Lower leg skin (tissue), 4 donors: Measurements from ENCODE around the gene KIAA1671. TPM values are rescaled to one million over a fixed set of nuclear protein-coding genes. Genes with fewer than 3 reads are reported as not detected.

Source experiments
- DNase-seq, 2 donors: peaks; one replicate each; pipeline ENCODE4 v3.0.0-alpha.2; 2019; ENCODE audit warnings: low spot score in 2 of 2
- H3K4me3 ChIP-seq: fragments of 200-600 bp; sonication (generic); 2 replicates; pipeline ENCODE4 v1.5.1; 2017; ENCODE audit warnings: mild to moderate bottlenecking, low read depth; ENCODE audit not compliant: poor library complexity, severe bottlenecking
- POLR2A ChIP-seq, 2 donors: fragments of 450-650 bp; IDR thresholded peaks; one replicate each; pipeline ENCODE4 v1.6.1; 2016 to 2017; ENCODE audit warnings: antibody characterized with exemption in 2 of 2, mild to moderate bottlenecking in 1 of 2, moderate library complexity in 1 of 2
- WGBS, 2 donors: methylation state at CpG; one replicate each; pipeline ENCODE4 v1.1.5; 2018; 5-methylcytosine and 5-hydroxymethylcytosine counted together
- intact Hi-C: fragments of 100-400 bp; cut with DNase I; formaldehyde crosslinking; loops from one replicate; pipeline ENCODE4 v1.15.0; 2023; ENCODE audit warnings: low total_unique reads
- total RNA-seq, 4 donors: library from RNA; depleted of rRNA; stranded (reverse); fragments of >200 nt; gene quantifications; one replicate each; pipeline ENCODE4 v1.1.0, GENCODE V29; 2016
- TF ChIP-seq, protein P1 (sequence below), 3 donors: fragments of 450-650 bp; IDR thresholded peaks; one replicate each; pipeline ENCODE4 v1.5.1; 2016; ENCODE audit warnings: antibody characterized with exemption in 3 of 3, mild to moderate bottlenecking in 3 of 3, moderate library complexity in 2 of 3

Gene KIAA1671
- total RNA-seq, 4 donors from 2014 or later = 60.0 to 87.8 (median 85.1) TPM

DNA sequence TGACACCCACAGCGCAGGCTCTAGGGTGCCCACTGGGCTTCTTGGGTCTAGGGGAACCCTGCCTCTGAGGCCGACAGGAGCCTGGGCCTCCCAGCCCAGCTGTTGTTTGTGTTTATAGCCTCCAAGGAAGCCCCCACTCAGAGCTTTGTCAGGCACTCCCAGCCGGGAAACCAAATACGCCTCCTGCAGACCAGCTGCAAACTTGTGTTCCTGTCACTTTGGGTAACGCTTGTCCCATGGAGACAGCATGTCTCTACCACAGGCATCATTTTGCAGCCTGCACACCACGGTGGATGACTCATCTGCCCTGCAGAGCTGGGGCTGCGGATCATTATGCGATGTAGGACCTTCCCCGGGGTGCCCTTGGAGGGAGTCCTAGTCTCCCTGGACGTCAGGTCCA is 206.5 kb downstream of the KIAA1671 start:
- WGBS, 2 donors = 36 to 38% methylated on average over 10 of the region's 10 CpGs
- no peak overlapping the region for H3K4me3 ChIP-seq
- intact Hi-C loops = no loop called here
- DNase-seq = no peak
- TF ChIP-seq, protein P1, sequence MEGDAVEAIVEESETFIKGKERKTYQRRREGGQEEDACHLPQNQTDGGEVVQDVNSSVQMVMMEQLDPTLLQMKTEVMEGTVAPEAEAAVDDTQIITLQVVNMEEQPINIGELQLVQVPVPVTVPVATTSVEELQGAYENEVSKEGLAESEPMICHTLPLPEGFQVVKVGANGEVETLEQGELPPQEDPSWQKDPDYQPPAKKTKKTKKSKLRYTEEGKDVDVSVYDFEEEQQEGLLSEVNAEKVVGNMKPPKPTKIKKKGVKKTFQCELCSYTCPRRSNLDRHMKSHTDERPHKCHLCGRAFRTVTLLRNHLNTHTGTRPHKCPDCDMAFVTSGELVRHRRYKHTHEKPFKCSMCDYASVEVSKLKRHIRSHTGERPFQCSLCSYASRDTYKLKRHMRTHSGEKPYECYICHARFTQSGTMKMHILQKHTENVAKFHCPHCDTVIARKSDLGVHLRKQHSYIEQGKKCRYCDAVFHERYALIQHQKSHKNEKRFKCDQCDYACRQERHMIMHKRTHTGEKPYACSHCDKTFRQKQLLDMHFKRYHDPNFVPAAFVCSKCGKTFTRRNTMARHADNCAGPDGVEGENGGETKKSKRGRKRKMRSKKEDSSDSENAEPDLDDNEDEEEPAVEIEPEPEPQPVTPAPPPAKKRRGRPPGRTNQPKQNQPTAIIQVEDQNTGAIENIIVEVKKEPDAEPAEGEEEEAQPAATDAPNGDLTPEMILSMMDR (IDR thresholded peaks at IDR 0.05) = no peak
- no peak for TF ChIP-seq POLR2A (IDR thresholded peaks at IDR 0.05)

DNA sequence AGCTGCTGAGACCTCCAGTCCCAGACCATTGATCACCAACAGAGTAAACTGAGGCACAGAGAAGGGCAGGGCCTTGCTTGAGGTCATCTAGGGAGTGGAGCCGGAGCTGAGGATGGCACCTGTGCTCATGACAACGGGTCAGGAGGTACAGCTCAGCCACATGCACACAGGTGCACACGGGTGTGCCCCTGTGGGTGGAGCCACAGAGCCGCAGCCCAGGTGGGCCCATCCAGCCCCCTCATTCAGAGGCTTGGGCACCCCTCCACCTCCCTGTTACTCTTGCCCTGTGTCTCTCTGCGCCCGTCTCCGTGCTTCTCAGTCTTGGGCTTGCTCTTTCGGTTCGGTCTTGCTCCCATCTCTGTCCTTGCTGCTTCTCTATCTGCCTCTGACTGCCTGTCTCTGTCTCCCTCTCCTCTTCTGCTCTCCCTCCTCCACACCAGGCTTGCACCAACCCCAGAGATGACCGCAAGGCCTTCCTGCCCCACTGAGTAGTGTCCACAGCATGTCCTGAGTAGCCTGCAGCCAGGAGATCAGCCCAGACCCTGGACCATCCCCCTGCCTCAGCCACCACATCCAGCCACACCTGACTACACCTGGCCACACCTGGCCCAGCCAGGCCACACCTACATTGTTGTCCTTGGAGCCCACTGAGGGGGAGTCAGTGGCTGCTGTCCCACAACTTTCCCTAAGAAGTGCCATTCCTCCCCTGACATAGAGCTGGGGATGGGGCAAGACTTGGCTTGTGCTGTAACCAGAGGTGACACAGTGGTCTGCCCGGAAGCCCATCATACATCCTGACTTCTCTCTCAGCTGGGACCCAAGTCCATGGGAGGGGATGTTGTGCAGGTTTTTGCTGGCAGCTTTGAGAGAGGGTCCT is 207.8 kb downstream of the KIAA1671 start:
- DNase-seq = no peak
- TF ChIP-seq, protein P1 (IDR thresholded peaks at IDR 0.05) = no peak
- TF ChIP-seq POLR2A (IDR thresholded peaks at IDR 0.05) = no peak
- intact Hi-C loops = no loop called here
- H3K4me3 ChIP-seq = no peak overlapping the region
- WGBS, 2 donors = 78 to 81% methylated on average over 11 of the region's 11 CpGs

DNA sequence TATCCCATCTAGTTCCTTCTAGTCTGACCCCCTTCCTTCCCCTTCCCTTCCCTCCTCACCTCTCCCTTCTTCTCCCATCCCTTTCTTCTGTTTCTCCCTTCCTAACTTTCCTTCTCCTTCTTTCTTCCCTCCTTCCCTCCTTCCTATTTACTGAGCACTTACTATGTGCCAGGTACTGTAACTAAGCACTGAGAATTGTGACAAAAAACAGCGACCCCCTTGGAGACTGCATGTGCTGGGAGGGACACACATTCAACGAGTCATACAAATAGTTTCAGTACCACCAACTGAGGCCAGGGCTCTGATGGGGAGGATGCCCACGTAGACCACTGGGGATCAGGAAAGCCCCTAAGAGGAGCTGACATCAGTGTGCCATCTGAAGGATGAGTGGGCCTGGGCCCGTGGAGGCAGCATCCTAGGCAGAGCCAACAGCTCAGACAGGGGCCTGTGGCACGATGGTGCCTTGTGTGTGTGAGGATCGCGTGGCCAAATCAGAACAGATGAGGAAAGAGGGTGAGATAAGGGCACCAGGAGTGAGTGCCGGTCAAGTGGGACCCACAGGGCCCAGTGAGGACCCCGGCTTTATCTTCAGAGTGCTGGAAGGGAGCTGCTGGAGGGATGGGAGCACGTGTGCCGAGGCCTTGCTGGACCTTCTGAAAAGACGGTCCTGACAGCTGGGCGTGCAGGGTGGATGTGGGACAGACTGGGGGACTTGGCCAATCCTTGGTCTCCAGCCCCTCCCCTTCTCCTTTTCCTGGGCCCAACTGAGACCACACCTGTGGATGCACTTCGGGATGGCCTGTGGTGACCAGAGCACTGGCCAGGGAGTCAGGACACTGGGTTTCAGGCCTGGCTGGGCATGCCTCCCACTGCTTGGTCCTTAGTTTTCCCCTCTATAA is 208.8 kb downstream of the KIAA1671 start:
- H3K4me3 ChIP-seq = no peak overlapping the region
- no peak for DNase-seq
- WGBS, 2 donors = 82 to 83% methylated on average over 14 of the region's 14 CpGs
- TF ChIP-seq POLR2A (IDR thresholded peaks at IDR 0.05) = no peak
- TF ChIP-seq, protein P1 (IDR thresholded peaks at IDR 0.05) = no peak
- intact Hi-C loops = no loop called here

DNA sequence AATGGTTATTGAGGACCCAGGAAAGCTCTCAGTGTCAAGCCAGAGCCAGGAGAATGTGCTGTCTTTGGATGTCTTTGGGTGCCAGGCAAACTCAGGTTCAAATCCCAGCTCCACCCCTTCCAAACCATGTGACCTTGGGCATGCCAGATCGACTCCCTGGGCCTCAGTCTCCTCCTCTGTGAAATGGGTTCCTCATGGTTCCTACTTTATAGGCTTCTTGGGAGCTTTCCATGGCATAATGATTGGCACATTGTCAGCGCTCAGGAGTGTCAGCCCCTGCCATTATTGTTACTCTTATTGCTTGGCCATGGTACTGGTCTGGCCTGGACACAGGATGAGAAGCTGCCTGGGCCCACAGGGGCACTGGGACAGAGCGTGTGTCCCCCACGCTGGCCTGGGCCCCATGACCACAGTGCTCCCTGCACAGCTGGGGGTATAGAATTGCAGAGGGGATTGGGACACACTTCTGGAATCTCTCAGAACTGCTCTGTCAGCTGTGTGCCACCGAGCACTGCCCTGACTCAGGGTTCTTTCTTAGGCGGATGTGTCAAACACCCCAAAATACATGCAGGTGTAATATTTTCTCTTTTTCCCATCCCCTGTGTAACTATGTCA is 209.5 kb downstream of the KIAA1671 start:
- intact Hi-C loops = no loop called here
- TF ChIP-seq POLR2A (IDR thresholded peaks at IDR 0.05) = no peak
- TF ChIP-seq, protein P1 (IDR thresholded peaks at IDR 0.05) = no peak

DNA sequence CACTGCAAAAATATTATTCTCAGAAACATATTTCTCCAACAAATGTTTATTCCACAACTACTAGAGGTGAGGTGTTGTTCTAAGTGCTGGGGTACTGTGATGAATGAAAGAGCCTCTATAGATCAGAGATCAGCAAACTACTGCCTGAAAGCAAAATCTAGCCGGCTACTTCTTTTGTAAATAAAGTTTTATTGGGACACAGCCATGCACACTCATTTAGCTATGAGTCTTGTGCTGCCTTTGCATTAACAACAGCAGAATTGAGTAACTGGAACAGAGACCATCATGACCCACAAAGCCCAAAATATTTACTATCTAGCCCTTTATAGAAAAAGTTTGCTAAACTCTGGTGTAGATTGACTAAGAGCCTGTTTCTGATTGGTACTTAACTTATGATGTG is 210.0 kb downstream of the KIAA1671 start:
- TF ChIP-seq, protein P1 (IDR thresholded peaks at IDR 0.05) = no peak
- TF ChIP-seq POLR2A (IDR thresholded peaks at IDR 0.05) = no peak
- intact Hi-C loops = no loop called here
- WGBS, 2 donors = 79 to 89% methylated on average over 1 of the region's 1 CpG
- no peak for DNase-seq
- no peak overlapping the region for H3K4me3 ChIP-seq

More for the DNA sequence above, 209.5 kb downstream of the KIAA1671 start:
- WGBS, 2 donors = 90 to 91% methylated on average over 6 of the region's 6 CpGs
- DNase-seq = no peak
- H3K4me3 ChIP-seq = no peak overlapping the region
